GM12875 (cell line): ENCODE results near the gene CTDSPL.

ENCODE experiments used
- H3K4me3 ChIP-seq: one replicate; pipeline ENCODE4 v1.5.1; 2011; ENCODE audit warnings: low read depth, low read length, control low read depth
- TF ChIP-seq, protein P1 (sequence below): IDR thresholded peaks from 2 replicates; pipeline ENCODE4 v1.5.1; 2011; ENCODE audit warnings: low read depth, mild to moderate bottlenecking, control low read depth, inconsistent platforms, low read length, moderate library complexity, borderline replicate concordance; ENCODE audit not compliant: insufficient read depth

CTDSPL gene

DNA sequence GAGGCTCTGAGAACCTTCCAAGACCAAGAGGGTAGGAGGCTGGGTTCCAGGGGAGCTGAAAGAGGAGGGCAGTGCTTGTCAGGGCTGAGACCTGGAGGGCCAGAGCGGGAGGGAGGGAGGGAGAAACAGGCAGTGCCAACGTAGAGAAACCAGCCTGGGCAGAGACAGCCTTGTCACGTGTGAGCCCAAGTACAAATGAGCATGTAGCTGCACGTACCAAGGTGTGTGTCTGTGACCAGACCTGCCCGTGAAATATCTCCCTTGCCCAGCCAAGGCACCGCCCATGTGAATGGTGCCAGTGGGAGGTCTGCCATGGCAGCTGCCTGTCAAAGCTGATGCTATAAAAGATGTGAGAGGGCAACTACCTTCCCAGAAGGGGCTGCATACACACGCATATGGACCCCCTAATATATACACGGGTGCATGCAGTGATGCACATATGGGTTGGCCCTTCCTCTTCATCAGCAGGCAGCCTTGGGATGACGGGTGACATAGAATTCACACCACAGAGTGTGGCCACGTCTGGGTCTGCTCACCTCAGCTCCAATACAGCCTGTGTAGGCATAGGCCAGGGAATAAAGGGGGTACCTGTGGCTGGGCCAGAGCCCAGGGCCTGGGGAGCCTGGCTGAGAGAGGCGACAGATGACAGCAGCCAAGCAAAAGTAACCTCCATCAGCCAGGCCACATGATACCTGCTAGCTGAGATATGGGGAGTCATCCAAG, 7.8 kb upstream of the CTDSPL start:
- TF ChIP-seq, protein P1, sequence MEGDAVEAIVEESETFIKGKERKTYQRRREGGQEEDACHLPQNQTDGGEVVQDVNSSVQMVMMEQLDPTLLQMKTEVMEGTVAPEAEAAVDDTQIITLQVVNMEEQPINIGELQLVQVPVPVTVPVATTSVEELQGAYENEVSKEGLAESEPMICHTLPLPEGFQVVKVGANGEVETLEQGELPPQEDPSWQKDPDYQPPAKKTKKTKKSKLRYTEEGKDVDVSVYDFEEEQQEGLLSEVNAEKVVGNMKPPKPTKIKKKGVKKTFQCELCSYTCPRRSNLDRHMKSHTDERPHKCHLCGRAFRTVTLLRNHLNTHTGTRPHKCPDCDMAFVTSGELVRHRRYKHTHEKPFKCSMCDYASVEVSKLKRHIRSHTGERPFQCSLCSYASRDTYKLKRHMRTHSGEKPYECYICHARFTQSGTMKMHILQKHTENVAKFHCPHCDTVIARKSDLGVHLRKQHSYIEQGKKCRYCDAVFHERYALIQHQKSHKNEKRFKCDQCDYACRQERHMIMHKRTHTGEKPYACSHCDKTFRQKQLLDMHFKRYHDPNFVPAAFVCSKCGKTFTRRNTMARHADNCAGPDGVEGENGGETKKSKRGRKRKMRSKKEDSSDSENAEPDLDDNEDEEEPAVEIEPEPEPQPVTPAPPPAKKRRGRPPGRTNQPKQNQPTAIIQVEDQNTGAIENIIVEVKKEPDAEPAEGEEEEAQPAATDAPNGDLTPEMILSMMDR = no peak

DNA sequence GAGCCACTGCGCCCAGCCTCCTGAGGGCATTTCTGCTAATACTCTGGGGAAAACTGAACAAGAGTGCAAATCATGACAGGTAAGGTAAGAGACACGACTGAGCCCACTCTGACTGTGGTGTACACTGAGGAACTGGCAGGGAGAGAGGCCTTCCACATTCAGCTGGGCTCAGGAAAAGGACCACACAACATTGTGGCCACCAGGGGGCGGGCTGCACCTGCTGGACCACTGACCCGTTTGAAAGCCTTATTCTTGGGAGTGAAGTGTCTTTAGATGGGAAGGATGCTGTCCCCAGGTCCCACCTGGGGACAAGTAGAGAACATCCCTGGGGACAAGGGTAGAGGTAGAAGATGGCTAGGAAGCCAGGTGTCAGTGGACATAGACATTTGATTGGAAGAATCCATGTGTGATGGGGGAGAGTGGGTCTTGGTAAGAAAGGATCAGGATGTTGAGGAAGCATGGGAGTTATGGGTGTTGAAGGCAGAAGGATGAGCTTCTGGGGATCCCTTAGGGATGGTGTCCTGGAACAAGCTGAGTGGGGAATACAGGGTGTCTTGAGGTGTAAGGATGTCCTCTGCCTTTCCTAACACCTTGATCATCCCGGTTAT, 6.2 kb upstream of the CTDSPL start:
- no peak overlapping the region for H3K4me3 ChIP-seq
- TF ChIP-seq, protein P1 = peak; percentile 87

More for the DNA sequence above, 7.8 kb upstream of the CTDSPL start:
- no peak overlapping the region for H3K4me3 ChIP-seq

DNA sequence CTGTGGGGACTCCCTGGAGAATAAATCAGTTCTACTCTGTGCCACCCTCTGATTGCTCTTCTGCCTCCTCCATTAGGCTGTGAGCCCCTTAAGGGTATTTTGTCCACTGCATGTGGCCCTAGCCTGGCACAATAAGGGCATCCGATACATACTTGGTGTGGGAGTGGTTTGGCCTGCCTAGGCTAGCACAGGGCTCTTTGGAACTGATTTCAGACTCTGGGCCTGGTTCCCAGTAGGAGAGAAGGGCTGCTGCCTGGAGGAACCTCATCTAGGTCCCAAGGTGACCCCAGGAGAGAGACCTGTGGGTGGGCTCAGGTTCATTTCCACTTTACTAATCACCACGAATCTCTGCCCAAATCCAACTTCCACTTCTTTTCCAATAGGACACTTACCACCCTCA, 5.3 kb upstream of the CTDSPL start:
- no peak overlapping the region for H3K4me3 ChIP-seq
- TF ChIP-seq, protein P1 = no peak

DNA sequence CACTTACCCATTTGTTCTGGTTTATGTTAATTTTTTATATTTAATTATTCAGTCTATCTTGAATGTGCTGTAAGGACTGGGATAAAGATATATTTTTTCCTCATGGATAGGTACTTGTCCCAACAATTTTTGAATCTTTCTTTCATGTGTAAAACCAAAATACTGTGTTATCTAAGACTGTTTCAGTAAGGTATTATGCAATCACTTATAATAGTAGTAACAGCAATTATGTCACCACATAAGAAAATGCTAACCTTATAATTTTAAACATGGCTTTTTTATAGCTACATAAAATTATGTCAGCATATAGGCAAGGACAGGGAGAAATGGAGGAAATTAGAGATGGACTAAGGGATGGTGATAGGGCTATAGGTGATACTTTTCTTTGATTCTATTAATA, 2.9 kb upstream of the CTDSPL start:
- TF ChIP-seq, protein P1 = no peak
- no peak overlapping the region for H3K4me3 ChIP-seq

DNA sequence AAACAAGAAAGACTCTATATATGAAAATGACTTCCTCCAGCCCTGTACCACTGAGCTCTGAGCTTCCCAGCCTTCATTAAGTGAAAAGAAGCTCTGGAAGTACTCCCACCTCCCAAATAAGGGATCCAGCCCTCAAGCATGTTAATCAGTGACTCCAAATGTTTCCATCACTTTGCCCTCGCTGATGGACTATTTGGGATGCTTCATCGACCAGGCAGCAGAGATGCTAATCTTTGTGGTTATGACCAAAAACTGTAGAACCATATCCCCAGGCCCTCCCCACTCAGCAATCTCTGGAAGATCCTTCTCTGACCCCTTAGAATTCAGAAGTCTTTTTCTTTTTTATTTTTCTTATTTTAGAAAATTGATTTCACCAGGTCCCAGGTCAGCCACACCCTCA, 2.3 kb upstream of the CTDSPL start:
- no peak overlapping the region for H3K4me3 ChIP-seq
- TF ChIP-seq, protein P1 = no peak

DNA sequence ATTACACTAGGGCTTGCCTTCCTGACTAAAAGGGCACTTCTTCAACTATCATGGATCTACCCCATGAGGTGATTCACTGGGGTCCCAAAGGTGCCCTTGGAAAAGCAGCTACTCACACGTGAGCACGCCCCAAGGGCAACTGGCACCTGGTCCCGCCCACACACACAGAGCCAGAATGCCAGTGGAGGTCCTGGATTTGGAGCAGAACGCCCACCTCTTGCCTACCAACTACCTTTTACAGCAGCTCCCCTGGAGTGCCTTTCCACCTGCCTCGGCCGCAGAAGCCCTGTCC, 1.8 kb upstream of the CTDSPL start:
- H3K4me3 ChIP-seq = no peak overlapping the region
- TF ChIP-seq, protein P1 = no peak
